ENCODE measurements around the gene HMGCS2. TPM values are rescaled to one million over a fixed set of nuclear protein-coding genes. Genes with fewer than 3 reads are reported as not detected.

The HMGCS2 gene
- total RNA-seq, 1 experiment from 2014 or later, result not detected

- no TSS peak for BruUV-seq (replicated peaks)
- H3K79me2 ChIP-seq (ENCODE audit: low read depth), result peaks cover 90% of the 10 kb centered on the region
- no peak overlapping the region for H3K27ac ChIP-seq
- CTCF ChIA-PET, result no interaction called here
- 0 out of 2 replicates have a peak overlapping the region, but pooled peaks have one; percentile 1 for H3K4me2 ChIP-seq
- H3K4me3 ChIP-seq, result no peak overlapping the region
- H3K9me2 ChIP-seq (ENCODE audit: insufficient read depth), result no peaks in the 10 kb centered on the region
- TF ChIP-seq EZH2 (IDR thresholded peaks at IDR 0.05; ENCODE audit: low read depth), result no peak
- TF ChIP-seq, protein P1, sequence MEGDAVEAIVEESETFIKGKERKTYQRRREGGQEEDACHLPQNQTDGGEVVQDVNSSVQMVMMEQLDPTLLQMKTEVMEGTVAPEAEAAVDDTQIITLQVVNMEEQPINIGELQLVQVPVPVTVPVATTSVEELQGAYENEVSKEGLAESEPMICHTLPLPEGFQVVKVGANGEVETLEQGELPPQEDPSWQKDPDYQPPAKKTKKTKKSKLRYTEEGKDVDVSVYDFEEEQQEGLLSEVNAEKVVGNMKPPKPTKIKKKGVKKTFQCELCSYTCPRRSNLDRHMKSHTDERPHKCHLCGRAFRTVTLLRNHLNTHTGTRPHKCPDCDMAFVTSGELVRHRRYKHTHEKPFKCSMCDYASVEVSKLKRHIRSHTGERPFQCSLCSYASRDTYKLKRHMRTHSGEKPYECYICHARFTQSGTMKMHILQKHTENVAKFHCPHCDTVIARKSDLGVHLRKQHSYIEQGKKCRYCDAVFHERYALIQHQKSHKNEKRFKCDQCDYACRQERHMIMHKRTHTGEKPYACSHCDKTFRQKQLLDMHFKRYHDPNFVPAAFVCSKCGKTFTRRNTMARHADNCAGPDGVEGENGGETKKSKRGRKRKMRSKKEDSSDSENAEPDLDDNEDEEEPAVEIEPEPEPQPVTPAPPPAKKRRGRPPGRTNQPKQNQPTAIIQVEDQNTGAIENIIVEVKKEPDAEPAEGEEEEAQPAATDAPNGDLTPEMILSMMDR (conservative IDR thresholded peaks at IDR 0.05), result no peak
- POLR2A ChIA-PET (ENCODE audit: unreplicated experiment), result no interaction called here
- H3F3A ChIP-seq (ENCODE audit: insufficient read depth, low read depth), result 0 out of 2 replicates have a peak, but pooled peaks cover under 1% of the 10 kb centered on the region
- peaks cover 35% of the 10 kb centered on the region for H3K4me1 ChIP-seq (replicated peaks; ENCODE audit: insufficient read depth)
- peaks cover 91% of the 10 kb centered on the region for H4K20me1 ChIP-seq (ENCODE audit: insufficient read depth)
- no peak for DNase-seq
- intact Hi-C loops (cut with micrococcal nuclease; ENCODE audit: unreplicated experiment), result no loop called here
- H3K27me3 ChIP-seq (ENCODE audit: insufficient read depth, low read depth), result no peaks in the 10 kb centered on the region
- no peaks in the 10 kb centered on the region for H3K9me3 ChIP-seq (ENCODE audit: insufficient read depth, low read depth)
- H2AFZ ChIP-seq, result no peak overlapping the region
- peaks cover 78% of the 10 kb centered on the region for H3K36me3 ChIP-seq (ENCODE audit: low read depth)
Observed at GRCh38 chr1:119718409-119718808, 50.3 kb downstream of the HMGCS2 start.

DNA sequence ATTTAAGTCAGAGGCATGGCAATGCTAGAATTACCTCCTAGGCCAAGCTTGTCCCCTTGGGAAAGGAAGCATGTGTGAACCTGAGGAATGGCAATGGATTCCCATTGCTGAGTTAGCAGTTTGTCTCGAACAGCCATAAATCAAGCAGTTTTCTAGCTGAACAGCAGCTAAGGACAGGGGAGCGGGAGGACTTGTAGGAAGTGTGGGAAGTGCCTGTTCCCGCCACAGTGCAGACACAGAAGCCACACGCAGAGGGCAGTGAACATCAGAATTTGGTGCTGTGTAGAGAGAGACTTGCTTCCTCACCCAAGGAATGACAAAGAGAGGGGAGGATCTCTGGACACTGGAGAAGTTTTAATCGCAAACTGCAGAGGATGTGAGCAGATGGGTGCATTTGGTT is 53.2 kb downstream of the HMGCS2 start:
- DNase-seq, result peak in 1 of 2 experiments; percentile 34
- H3K4me3 ChIP-seq, result no peak overlapping the region
- peaks cover 62% of the 10 kb centered on the region for H4K20me1 ChIP-seq (ENCODE audit: insufficient read depth)
- no peak overlapping the region for H2AFZ ChIP-seq
- H3K79me2 ChIP-seq (ENCODE audit: low read depth), result peaks cover 84% of the 10 kb centered on the region
- intact Hi-C loops (cut with micrococcal nuclease; ENCODE audit: unreplicated experiment), result no loop called here
- peak overlapping the region; percentile 98 for H3K4me2 ChIP-seq
- peaks cover 13% of the 10 kb centered on the region; the same call in 1 of the 2 replicates for H3F3A ChIP-seq (ENCODE audit: insufficient read depth, low read depth)
- CTCF ChIA-PET, result interaction anchor here (1.3 kb wide), 1 partner anchor 93 kb away, joined by 3 read pairs; no protein-coding TSS in a partner anchor
- no peaks in the 10 kb centered on the region for H3K27me3 ChIP-seq (ENCODE audit: insufficient read depth, low read depth)
- H3K36me3 ChIP-seq (ENCODE audit: low read depth), result peaks cover 57% of the 10 kb centered on the region
- H3K9me3 ChIP-seq (ENCODE audit: insufficient read depth, low read depth), result no peaks in the 10 kb centered on the region
- H3K27ac ChIP-seq, result no peak overlapping the region
- no peaks in the 10 kb centered on the region for H3K9me2 ChIP-seq (ENCODE audit: insufficient read depth)
- BruUV-seq (replicated peaks), result no TSS peak
- peaks cover 39% of the 10 kb centered on the region for H3K4me1 ChIP-seq (replicated peaks; ENCODE audit: insufficient read depth)
- no peak for TF ChIP-seq EZH2 (IDR thresholded peaks at IDR 0.05; ENCODE audit: low read depth)
- TF ChIP-seq, protein P1 (conservative IDR thresholded peaks at IDR 0.05), result no peak
- POLR2A ChIA-PET (ENCODE audit: unreplicated experiment), result no interaction called here

- H4K20me1 ChIP-seq (ENCODE audit: insufficient read depth), result peaks cover 53% of the 10 kb centered on the region
- peaks cover 74% of the 10 kb centered on the region for H3K79me2 ChIP-seq (ENCODE audit: low read depth)
- peak in 1 of 2 experiments; percentile 19 for DNase-seq
- peak overlapping the region; percentile 98 for H3K4me2 ChIP-seq
- intact Hi-C loops (cut with micrococcal nuclease; ENCODE audit: unreplicated experiment), result no loop called here
- no peaks in the 10 kb centered on the region for H3K9me2 ChIP-seq (ENCODE audit: insufficient read depth)
- ChIA-PET POLR2A (ENCODE audit: unreplicated experiment) (no interaction called here), CTCF (no interaction called here)
- no peak overlapping the region for H3K27ac ChIP-seq
- no TSS peak for BruUV-seq (replicated peaks)
- H3K9me3 ChIP-seq (ENCODE audit: insufficient read depth, low read depth), result no peaks in the 10 kb centered on the region
- H3K36me3 ChIP-seq (ENCODE audit: low read depth), result peaks cover 47% of the 10 kb centered on the region
- peaks cover 14% of the 10 kb centered on the region; the same call in 1 of the 2 replicates for H3F3A ChIP-seq (ENCODE audit: insufficient read depth, low read depth)
- no peaks in the 10 kb centered on the region for H3K27me3 ChIP-seq (ENCODE audit: insufficient read depth, low read depth)
- peak overlapping the region; percentile 93; the same call in 1 of the 2 replicates for H3K4me3 ChIP-seq
- no peak overlapping the region for H2AFZ ChIP-seq
- TF ChIP-seq, protein P1 (conservative IDR thresholded peaks at IDR 0.05), result no peak
- no peak for TF ChIP-seq EZH2 (IDR thresholded peaks at IDR 0.05; ENCODE audit: low read depth)
- peaks cover 39% of the 10 kb centered on the region for H3K4me1 ChIP-seq (replicated peaks; ENCODE audit: insufficient read depth)
Observed at GRCh38 chr1:119714583-119714982, 54.1 kb downstream of the HMGCS2 start.
